SKM-1 treated with dmso at 0.1 percent for 144 hours (cell line): ENCODE measurements around the gene OR2A5.
"Not testable (repeated sequence)": the region's sequence is repeated elsewhere in the genome, so short reads cannot be mapped to it uniquely, and the experiment has no call there.

Experiments
- DNase-seq: peaks from one replicate; lab custom pipeline; 2025; ENCODE audit not compliant: unreplicated experiment; lab: John Stamatoyannopoulos, UW

Gene OR2A5

DNA sequence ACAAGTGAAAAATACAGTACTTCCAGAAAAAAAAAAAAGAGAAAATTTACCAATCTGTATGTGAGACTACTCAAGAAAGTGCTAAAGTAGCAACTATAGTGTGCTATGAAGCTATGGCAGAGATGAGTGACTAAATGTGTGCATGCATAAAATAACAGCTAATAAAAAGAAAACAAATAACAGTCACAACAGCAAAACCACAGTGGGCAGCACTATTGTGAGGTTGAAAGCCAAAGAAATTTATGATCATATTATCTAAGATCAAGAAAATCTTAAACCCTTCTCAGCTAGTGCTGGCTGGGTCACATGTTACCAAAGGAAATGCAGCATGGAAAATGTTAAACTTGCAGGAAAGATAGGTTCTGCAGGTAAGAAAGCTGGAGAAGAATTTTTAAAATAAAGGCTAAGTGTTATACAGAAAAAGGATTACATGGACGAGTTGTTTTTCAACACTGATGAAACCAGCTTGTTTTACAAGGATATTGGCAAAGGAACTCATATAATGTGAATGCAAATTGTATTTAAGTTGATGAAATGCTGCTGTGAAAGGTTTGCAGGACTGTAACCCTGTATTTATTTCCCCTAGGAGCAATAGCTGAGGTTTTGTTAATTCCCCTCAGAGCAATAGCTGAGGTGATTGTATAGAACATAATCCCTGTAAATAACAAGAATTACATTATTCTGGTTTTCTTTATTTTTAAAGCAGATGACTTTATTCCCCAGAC lies 15.6 kb upstream of the OR2A5 start:
- no peak for DNase-seq

- DNase-seq: no peak
These were observed 13.4 kb upstream of the OR2A5 start for GRCh38 chr7:144035385-144035784.

DNA sequence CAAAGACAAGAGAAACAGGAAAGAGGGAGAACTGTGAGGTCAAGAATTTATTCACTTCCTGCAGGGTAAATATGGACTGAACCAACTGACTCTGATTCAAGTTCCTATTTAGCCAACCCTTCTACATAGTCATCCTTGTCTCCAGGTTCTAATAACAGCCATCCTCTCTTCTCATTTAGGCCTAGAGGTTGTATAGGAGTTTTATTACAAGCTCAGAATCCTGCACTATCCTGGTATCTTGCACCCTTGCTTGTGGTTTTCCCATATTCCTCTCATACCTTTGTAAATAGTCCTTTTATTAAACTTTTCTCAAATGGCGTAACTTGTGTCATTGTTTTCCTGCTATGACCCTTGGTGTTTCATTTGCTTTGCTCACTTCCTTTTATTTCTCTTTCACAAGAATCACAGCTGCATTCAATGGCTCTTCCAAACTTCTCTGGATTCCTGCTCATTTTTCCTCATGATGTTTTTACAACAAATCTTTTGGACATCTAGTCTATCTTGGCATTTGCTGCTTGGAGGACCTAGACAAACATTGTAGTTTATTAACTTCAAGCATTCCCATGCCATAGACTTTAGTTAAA lies 12.4 kb upstream of the OR2A5 start:
- no peak for DNase-seq

DNA sequence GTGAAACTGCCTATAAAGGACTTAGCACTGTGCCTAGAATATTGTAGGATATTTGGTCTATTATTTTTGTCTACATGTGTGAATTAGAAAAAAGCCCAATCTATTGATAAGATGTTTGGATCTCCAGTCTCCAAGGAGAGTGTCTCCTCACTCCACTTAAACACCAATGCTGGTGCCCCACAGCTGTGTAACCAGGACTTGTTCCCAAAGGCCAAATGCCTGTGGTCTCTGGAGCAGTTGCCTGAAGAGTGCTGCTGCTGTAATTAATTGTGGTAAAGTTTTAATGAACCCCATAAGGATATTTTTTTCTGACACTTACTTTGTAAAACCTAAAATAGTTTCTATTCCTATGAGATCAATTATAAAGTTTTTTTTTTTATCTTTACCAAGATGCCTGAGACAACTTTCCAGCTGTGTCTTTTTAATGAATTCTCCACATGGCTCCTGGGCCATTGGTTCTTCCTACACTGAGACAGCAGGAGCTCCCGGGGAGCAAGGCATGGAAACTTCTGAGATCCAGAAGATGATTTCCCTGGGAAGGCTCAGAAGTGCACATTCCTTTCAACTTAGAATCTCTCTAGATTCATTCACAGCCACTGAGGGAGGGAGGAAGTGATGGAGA lies 11.2 kb upstream of the OR2A5 start:
- DNase-seq: no peak

GRCh38 chr7:144038887-144039286 lies 9.9 kb upstream of the OR2A5 start:
- DNase-seq: no peak

GRCh38 chr7:144049491-144049890 lies 743 bp downstream of the OR2A5 start:
- no peak for DNase-seq

GRCh38 chr7:144050093-144050492 lies 1.3 kb downstream of the OR2A5 start:
- DNase-seq: no peak

GRCh38 chr7:144050884-144051283 lies 2.1 kb downstream of the OR2A5 start:
- DNase-seq: not testable (repeated sequence)

- no peak for DNase-seq
These were observed 9.2 kb downstream of the OR2A5 start for GRCh38 chr7:144057954-144058353.

- no peak for DNase-seq
These were observed 15.0 kb downstream of the OR2A5 start for GRCh38 chr7:144063710-144064109.

DNA sequence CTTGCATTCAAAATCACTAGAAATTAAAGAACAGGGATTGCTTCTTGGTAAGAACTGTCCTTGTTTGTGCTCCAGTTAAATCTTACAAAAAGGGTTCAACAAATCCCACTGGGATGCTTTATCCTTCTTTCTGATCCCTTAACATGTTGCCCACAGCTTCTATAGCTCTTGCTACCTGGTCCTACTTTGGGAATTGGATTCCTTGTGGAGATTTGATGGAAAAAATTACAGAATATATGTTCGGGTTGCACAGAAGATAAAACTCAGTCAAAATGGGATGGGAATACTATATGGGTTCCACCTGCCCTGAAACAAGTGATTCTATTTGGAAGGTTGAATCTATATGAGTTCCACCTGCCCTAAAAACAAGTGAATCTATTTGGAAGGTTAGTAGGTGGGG lies 20.8 kb downstream of the OR2A5 start, which contains the start of gene OR2A25:
Gene OR2A25 (plus strand): TSS at position 301 of the 400 bp plus-strand sequence. CDS start 4,409 bp downstream, outside the sequence.
- no peak for DNase-seq

DNA sequence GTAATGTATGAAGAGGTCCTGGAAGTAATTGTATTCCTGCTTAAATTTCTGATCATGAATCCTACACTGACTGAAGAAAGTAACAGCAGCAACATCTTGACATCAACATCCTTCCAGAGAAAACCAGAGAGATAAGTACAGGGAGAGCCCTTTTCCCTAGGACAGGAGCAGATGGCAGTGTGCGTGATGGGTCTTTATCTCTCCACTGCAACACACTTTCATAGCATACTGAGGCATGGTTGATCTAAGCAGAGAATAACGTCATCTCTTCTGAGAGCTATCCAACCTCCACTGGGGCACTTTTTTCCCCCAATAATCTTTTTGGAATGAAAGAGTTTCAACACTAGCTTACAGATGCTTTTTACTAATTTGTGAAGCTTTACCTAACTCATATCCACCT lies 21.2 kb downstream of the OR2A5 start:
- no peak for DNase-seq

- no peak for DNase-seq
These were observed 25.6 kb downstream of the OR2A5 start for GRCh38 chr7:144074374-144074773.

DNA sequence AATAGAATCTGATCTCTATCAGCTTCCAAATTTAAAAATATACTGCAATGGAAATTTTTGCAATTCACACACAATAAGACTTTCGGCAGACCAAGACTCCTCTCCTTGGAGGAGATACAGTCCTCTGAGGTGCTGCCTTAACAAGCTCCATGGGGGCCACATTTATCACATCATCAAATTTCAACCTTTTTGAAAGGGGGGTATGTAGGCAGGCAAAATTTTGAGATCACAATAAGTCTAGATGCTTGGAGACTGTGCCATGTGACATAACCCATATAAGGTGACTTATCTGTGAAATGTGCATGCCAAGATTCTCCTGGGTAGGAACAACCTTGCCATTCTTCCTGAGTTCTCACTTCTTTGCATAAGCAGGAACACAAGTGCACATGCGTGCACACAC lies 37.2 kb downstream of the OR2A5 start, which contains the start of gene OR2A12:
Gene OR2A12 (plus strand): TSS at position 301 of the 400 bp plus-strand sequence. CDS start 8,830 bp downstream, outside the sequence.
- no peak for DNase-seq

DNA sequence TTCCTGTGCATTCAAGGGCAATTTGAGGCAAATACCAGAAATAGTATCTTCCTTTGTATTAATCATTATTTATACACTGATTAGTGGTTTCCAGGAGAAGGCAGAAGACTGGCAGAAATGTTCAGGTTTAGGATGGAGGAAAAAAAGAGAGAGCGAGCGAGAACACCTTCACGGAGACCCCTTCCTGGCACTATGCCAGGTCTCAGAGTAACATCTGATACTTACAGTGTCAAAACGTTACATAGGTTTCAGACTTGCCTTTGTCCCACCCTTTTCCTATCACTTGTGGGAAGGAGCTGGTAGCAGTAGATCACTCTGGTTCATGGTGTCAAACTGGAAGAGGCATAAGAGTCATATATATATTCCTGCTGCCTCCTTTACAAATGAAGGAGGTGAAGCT lies 38.0 kb downstream of the OR2A5 start:
- DNase-seq: no peak

GRCh38 chr7:144087230-144087629 lies 38.5 kb downstream of the OR2A5 start:
- DNase-seq: no peak

DNA sequence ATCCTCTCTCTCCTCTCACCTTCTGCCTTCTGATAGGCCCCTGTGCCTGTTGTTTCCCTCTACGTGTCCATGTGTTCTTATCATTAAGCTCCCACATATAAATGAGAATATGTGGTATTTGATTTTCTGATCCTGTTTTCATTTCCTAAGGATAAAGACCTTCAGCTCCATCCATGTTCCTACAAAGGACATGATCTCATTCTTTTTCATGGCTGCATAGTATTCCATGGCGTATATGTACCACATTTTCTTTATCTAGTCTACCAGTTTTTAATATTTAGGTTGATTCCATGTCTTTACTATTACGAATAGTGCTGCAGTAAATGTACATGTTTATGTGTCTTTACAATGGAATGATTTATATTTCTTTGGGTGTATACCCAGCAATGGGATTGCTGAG lies 41.9 kb downstream of the OR2A5 start:
- DNase-seq: no peak

- no peak for DNase-seq
These were observed 50.0 kb downstream of the OR2A5 start for GRCh38 chr7:144098776-144099175.

- DNase-seq: no peak
These were observed 51.9 kb downstream of the OR2A5 start for GRCh38 chr7:144100607-144101006.

DNA sequence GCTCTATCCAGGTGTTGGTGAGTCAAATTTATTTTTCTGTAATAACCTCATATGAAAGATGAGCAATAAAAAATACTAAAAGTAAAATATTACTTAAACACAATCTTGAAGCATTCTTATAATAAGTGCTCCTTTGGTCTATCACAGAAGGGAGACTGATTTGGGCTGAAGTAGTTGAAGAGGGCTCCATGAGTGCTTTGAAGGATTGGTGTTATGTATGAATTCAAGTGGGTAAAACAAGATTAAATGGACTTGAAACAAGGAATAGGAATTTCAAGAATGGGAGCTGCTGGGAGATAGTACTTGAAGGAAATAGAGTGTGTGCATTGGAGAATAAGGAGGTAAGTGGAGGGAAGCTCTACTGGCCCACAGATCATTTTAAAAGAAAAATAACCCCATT lies 53.3 kb downstream of the OR2A5 start:
- no peak for DNase-seq

GRCh38 chr7:144105211-144105610 lies 56.5 kb downstream of the OR2A5 start:
- DNase-seq: no peak
